ENCODE data around the gene YWHAQ. TPM values are rescaled to one million over a fixed set of nuclear protein-coding genes. Genes with fewer than 3 reads are reported as not detected.
"Not testable (repeated sequence)": the region's sequence is repeated elsewhere in the genome, so short reads cannot be mapped to it uniquely, and the experiment has no call there.

The YWHAQ gene
- total RNA-seq, 4 donors from 2014 or later = 141 to 442 (median 227) TPM

DNA sequence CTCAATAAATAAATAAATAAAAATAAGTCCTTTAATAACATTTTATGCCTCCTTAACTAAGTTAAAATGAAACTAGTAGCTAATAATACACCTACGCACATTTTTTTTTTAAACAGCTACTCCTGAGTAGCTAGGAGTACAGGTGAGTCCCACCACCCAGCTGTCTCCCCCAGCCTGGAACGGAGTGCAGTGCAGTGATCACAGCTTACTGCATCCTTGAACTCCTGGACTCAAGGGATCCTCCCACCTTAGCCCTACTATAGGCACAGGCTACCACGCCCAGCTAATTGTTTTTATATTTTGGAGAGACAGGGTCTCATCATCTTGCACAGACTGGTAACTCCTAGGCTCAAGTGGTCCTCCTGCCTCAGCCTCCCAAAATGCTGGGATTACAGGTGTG, 28.4 kb downstream of the YWHAQ start:
- intact Hi-C loops (cut with DNase I) = no loop called here

DNA sequence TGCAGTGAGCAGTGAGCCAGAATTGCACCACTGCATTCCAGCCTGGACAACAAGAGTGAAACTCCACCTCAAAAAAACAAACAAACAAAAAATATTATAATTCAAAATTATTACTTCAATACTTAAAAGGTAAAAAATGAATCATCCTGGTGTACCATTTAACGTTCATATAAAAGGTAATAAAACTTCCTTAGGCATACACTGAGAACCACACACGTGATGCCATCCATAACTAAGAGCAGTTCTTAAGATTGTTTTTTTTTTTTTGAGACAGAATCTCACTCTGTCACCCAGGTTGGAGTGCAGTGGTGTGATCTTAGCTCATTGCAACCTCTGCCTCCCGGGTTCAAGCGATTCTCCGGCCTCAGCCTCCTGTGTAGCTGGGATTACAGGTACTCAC, 29.4 kb downstream of the YWHAQ start:
- intact Hi-C loops (cut with DNase I) = no loop called here
- Histone ChIP-seq H3K27me3 (no peaks in the 10 kb centered on the region), H3K27ac (no peak overlapping the region), H3K4me3 (no peak overlapping the region), H3K36me3 (peaks cover 4 to 40% (median 7%) of the 10 kb centered on the region in 3 donors), H3K4me1 (peaks cover 0 to 12% (median 0%) of the 10 kb centered on the region in 3 donors), H3K9me3 (peaks cover 0 to 20% (median 10%) of the 10 kb centered on the region in 3 donors)
- DNase-seq = no peak
- 81 to 93% methylated on average over 5 of the region's 5 CpGs for WGBS, 2 donors
- TF ChIP-seq, protein P1, sequence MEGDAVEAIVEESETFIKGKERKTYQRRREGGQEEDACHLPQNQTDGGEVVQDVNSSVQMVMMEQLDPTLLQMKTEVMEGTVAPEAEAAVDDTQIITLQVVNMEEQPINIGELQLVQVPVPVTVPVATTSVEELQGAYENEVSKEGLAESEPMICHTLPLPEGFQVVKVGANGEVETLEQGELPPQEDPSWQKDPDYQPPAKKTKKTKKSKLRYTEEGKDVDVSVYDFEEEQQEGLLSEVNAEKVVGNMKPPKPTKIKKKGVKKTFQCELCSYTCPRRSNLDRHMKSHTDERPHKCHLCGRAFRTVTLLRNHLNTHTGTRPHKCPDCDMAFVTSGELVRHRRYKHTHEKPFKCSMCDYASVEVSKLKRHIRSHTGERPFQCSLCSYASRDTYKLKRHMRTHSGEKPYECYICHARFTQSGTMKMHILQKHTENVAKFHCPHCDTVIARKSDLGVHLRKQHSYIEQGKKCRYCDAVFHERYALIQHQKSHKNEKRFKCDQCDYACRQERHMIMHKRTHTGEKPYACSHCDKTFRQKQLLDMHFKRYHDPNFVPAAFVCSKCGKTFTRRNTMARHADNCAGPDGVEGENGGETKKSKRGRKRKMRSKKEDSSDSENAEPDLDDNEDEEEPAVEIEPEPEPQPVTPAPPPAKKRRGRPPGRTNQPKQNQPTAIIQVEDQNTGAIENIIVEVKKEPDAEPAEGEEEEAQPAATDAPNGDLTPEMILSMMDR (IDR thresholded peaks at IDR 0.05) = no peak
- no peak for TF ChIP-seq POLR2A (IDR thresholded peaks at IDR 0.05)

More for the DNA sequence above, 28.4 kb downstream of the YWHAQ start:
- DNase-seq = no peak
- no peaks in the 10 kb centered on the region for H3K27me3 ChIP-seq
- no peak overlapping the region for H3K4me3 ChIP-seq
- H3K27ac ChIP-seq = no peak overlapping the region
- H3K4me1 ChIP-seq = peaks cover 0 to 16% (median under 1%) of the 10 kb centered on the region in 3 donors
- 88 to 94% methylated on average over 2 to 3 of the region's 3 CpGs for WGBS, 2 donors
- peaks cover 0 to 20% (median 10%) of the 10 kb centered on the region in 3 donors for H3K9me3 ChIP-seq
- peaks cover 4 to 40% (median 7%) of the 10 kb centered on the region in 3 donors for H3K36me3 ChIP-seq
- TF ChIP-seq POLR2A (IDR thresholded peaks at IDR 0.05) = no peak
- TF ChIP-seq, protein P1 (IDR thresholded peaks at IDR 0.05) = no peak

DNA sequence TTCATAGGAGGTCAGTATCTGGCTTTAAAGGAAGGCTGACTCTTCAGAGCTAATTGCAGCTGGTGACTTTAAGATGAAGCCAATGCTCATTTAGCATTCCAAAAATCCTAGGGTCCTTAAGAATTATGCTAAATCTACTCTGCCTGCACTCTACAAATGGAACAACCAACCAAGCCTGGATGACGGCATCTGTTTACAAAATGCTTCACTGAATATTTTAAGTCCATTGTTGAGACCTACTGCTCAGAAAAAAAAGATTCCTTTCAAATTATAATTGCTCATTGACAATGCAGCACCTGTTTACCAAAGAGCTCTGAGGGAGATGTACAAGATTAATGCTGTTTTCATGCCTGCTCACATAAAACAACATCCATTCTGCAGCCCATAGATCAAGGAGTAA, 31.4 kb downstream of the YWHAQ start:
- DNase-seq = no peak
- Histone ChIP-seq H3K27ac (no peak overlapping the region), H3K27me3 (no peaks in the 10 kb centered on the region), H3K4me1 (peaks cover 0 to 26% (median 14%) of the 10 kb centered on the region in 3 donors), H3K4me3 (no peak overlapping the region), H3K9me3 (peaks cover 0 to 20% (median 10%) of the 10 kb centered on the region in 3 donors), H3K36me3 (peaks cover 4 to 40% (median 7%) of the 10 kb centered on the region in 3 donors)
- intact Hi-C loops (cut with DNase I) = no loop called here
- WGBS, 2 donors = 83 to 86% methylated on average over 1 of the region's 1 CpG
- TF ChIP-seq POLR2A (IDR thresholded peaks at IDR 0.05) = no peak
- TF ChIP-seq, protein P1 (IDR thresholded peaks at IDR 0.05) = no peak

DNA sequence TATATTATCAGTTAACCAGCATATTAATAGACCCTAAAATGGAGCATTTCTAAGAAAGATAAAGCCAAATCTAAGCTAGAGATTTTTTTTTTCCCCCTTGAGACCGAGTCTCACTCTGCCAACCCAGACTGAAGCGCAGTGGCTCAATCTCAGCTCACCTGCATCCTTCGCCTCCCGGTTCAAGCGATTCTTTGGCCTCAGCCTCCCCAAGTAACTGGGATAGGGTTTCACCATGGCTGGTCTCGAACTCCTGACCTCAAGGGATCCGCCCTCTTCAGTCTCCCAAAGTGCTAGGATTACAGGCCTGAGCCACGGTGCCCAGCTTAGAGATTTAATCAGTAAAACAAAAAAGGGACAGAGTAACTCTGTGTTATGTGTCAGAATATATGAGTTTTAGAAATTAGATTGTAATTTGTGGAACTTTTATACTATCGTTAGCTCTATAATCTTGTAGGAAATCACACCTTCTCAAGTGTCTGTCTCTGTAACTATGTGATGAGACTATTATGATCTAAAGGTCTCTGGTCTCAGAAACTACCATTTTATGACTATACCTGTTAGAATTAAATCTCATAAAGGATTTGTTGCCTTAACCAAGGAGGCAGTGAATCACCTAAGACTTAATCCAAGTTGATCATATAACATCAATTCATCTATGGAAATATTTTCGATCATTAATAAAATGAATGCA, 34.0 kb downstream of the YWHAQ start:
- H3K27ac ChIP-seq = no peak overlapping the region
- WGBS, 2 donors = 81 to 86% methylated on average over 10 of the region's 10 CpGs
- TF ChIP-seq, protein P1 (IDR thresholded peaks at IDR 0.05) = no peak
- no peak for TF ChIP-seq POLR2A (IDR thresholded peaks at IDR 0.05)
- no peak overlapping the region for H3K4me3 ChIP-seq
- H3K27me3 ChIP-seq = no peaks in the 10 kb centered on the region
- no peak for DNase-seq
- H3K4me1 ChIP-seq = peaks cover 0 to 48% (median 22%) of the 10 kb centered on the region in 3 donors
- peaks cover 0 to 20% (median 10%) of the 10 kb centered on the region in 3 donors for H3K9me3 ChIP-seq
- peaks cover 4 to 47% (median 7%) of the 10 kb centered on the region in 3 donors for H3K36me3 ChIP-seq
- intact Hi-C loops (cut with DNase I) = no loop called here

DNA sequence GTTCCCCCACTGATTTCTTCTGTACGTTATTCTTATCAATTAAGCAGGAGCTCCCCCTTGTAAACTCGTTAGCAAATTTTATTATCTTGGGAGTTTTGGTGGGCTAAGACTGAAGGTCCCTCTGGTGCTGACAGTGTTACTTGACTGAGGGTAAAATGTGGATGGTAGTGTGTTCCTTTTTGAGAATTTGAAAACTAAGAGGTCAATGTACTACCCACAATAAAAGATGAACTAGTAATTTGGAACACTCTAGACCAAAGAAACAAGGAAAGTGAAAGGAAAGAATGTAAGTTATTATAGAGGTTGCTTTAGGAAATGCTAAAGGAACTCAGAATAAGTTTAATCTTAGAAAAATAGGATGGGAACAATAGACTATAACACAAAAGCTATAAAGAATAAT, 35.1 kb downstream of the YWHAQ start:
- peaks cover 4 to 47% (median 7%) of the 10 kb centered on the region in 3 donors for H3K36me3 ChIP-seq

DNA sequence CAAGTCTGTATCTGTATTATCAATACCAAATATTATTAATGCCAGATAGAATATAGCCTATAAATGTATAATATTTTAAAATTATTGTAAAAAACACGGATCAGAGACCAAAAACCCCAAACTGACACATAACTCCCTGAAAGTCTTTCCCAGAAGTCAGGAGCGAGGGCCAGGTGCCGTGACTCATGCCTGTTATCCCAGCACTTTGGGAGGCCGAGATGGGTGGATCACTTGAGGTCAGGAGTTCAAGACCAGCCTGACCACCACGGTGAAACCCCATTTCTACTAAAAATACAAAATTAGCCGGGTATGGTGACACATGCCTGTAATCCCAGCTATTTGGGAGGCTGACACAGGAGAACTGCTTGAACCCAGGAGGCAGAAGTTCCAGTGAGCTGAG, 35.5 kb downstream of the YWHAQ start:
- H3K27me3 ChIP-seq; H3K4me3 ChIP-seq; intact Hi-C loops (cut with DNase I); DNase-seq: not testable (repeated sequence)
- Histone ChIP-seq H3K27ac (peak overlapping the region; percentile 42 to 82 (median 61)), H3K36me3 (peaks cover under 1 to 47% (median 7%) of the 10 kb centered on the region in 3 donors), H3K9me3 (peaks cover 0 to 15% (median 10%) of the 10 kb centered on the region in 3 donors), H3K4me1 (peaks cover 0 to 48% (median 22%) of the 10 kb centered on the region in 3 donors)
- 29 to 39% methylated on average over 6 of the region's 6 CpGs for WGBS, 2 donors

More for the DNA sequence above, 35.1 kb downstream of the YWHAQ start:
- intact Hi-C loops (cut with DNase I) = no loop called here
- WGBS, 2 donors = 54 to 62% methylated on average over 2 of the region's 2 CpGs
- Histone ChIP-seq H3K9me3 (peaks cover 0 to 20% (median 10%) of the 10 kb centered on the region in 3 donors), H3K4me3 (no peak overlapping the region), H3K27me3 (no peaks in the 10 kb centered on the region), H3K4me1 (peaks cover 0 to 48% (median 22%) of the 10 kb centered on the region in 3 donors), H3K27ac (peak overlapping the region in 2 of 4 donors; percentile 60 to 62)
- TF ChIP-seq, protein P1 (IDR thresholded peaks at IDR 0.05) = no peak
- no peak for TF ChIP-seq POLR2A (IDR thresholded peaks at IDR 0.05)
- no peak for DNase-seq

Measured in esophagus squamous epithelium (tissue), 5 donors.